Peyer's patch (tissue), 4 donors: Measurements from ENCODE around the gene TLCD2. TPM values are rescaled to one million over a fixed set of nuclear protein-coding genes. Genes with fewer than 3 reads are reported as not detected.
"Not testable (repeated sequence)": the region's sequence is repeated elsewhere in the genome, so short reads cannot be mapped to it uniquely, and the experiment has no call there.

Source experiments
- DNase-seq, 3 donors: peaks; one replicate each; pipeline ENCODE4 v3.0.0-alpha.2; 2017 to 2019
- H3K27ac ChIP-seq, 4 donors: fragments of 200-600 bp; sonication (generic); one replicate each; pipeline ENCODE4 v1.5.1; 2016 to 2019
- H3K27me3 ChIP-seq, 2 donors: fragments of 200-600 bp; sonication (generic); one replicate each; pipeline ENCODE4 v1.5.1; 2019
- H3K36me3 ChIP-seq, 3 donors: fragments of 200-600 bp; sonication (generic); one replicate each; pipeline ENCODE4 v1.5.1; 2016 to 2019
- H3K4me1 ChIP-seq, 4 donors: fragments of 200-600 bp; sonication (generic); one replicate each; pipeline ENCODE4 v1.5.1; 2016 to 2019
- H3K4me3 ChIP-seq, 4 donors: fragments of 200-600 bp; sonication (generic); 1 replicate in 3 of 4; 2 replicates in 1 of 4; pipeline ENCODE4 v1.5.1; 2016 to 2019; ENCODE audit warnings: mild to moderate bottlenecking in 1 of 4
- H3K9me3 ChIP-seq, 4 donors: fragments of 200-600 bp; sonication (generic); one replicate each; pipeline ENCODE4 v1.5.1; 2016 to 2019; ENCODE audit warnings: mild to moderate bottlenecking in 1 of 4
- CTCF ChIP-seq, 6 experiments: fragments of 450-650 bp in 4 of 6; fragments of 200-600 bp in 2 of 6; sonication (generic) in 1 of 6; IDR thresholded peaks; one replicate each; pipeline ENCODE4 v1.5.1; 2017 to 2019; ENCODE audit warnings: antibody characterized with exemption in 6 of 6, mild to moderate bottlenecking in 3 of 6, moderate library complexity in 1 of 6
- POLR2A ChIP-seq, 2 donors: fragments of 450-650 bp; IDR thresholded peaks; one replicate each; pipeline ENCODE4 v1.5.1; 2017; ENCODE audit warnings: antibody characterized with exemption in 2 of 2, mild to moderate bottlenecking in 2 of 2, moderate library complexity in 2 of 2
- total RNA-seq, 4 donors: library from RNA; depleted of rRNA; stranded (reverse); fragments of >200 nt; gene quantifications; one replicate each; pipeline ENCODE4 v1.1.0, GENCODE V29; 2016

TLCD2 gene
- total RNA-seq, 4 donors from 2014 or later, result 8.3 to 37.8 (median 19.5) TPM

- H3K36me3 ChIP-seq, result no peaks in the 10 kb centered on the region
- H3K4me1 ChIP-seq, result no peaks in the 10 kb centered on the region
- no peaks in the 10 kb centered on the region for H3K9me3 ChIP-seq
- TF ChIP-seq POLR2A (IDR thresholded peaks at IDR 0.05), result no peak
- TF ChIP-seq CTCF (IDR thresholded peaks at IDR 0.05), result no peak
- no peak overlapping the region for H3K4me3 ChIP-seq
- no peak for DNase-seq
- H3K27ac ChIP-seq, result no peak overlapping the region
- H3K27me3 ChIP-seq, result no peaks in the 10 kb centered on the region
Observed at GRCh38 chr17:1697681-1698080, 12.5 kb downstream of the TLCD2 start.

- TF ChIP-seq POLR2A (IDR thresholded peaks at IDR 0.05) (no peak), CTCF (IDR thresholded peaks at IDR 0.05) (no peak)
- Histone ChIP-seq H3K36me3 (no peaks in the 10 kb centered on the region), H3K27me3 (no peaks in the 10 kb centered on the region), H3K9me3 (no peaks in the 10 kb centered on the region), H3K4me3 (no peak overlapping the region), H3K27ac (no peak overlapping the region), H3K4me1 (no peaks in the 10 kb centered on the region)
- no peak for DNase-seq
Observed at GRCh38 chr17:1695365-1695764, 14.8 kb downstream of the TLCD2 start.

GRCh38 chr17:1693339-1693738 is 16.8 kb downstream of the TLCD2 start:
- Histone ChIP-seq H3K27ac (no peak overlapping the region), H3K4me3 (no peak overlapping the region), H3K27me3 (no peaks in the 10 kb centered on the region), H3K9me3 (no peaks in the 10 kb centered on the region), H3K4me1 (no peaks in the 10 kb centered on the region), H3K36me3 (no peaks in the 10 kb centered on the region)
- DNase-seq, result no peak
- TF ChIP-seq POLR2A (IDR thresholded peaks at IDR 0.05), result no peak
- TF ChIP-seq CTCF (IDR thresholded peaks at IDR 0.05), result no peak

- no peak overlapping the region for H3K27ac ChIP-seq
- TF ChIP-seq CTCF (IDR thresholded peaks at IDR 0.05), result no peak
- TF ChIP-seq POLR2A (IDR thresholded peaks at IDR 0.05), result no peak
- H3K4me3 ChIP-seq, result no peak overlapping the region
Observed at GRCh38 chr17:1690544-1691221, 19.5 kb downstream of the TLCD2 start.

GRCh38 chr17:1688405-1688804 is 21.8 kb downstream of the TLCD2 start:
- H3K4me3 ChIP-seq, H3K36me3 ChIP-seq, H3K4me1 ChIP-seq, H3K27ac ChIP-seq, H3K27me3 ChIP-seq, H3K9me3 ChIP-seq, DNase-seq: not testable (repeated sequence)

More at GRCh38 chr17:1690544-1691221, 19.5 kb downstream of the TLCD2 start:
- no peaks in the 10 kb centered on the region for H3K9me3 ChIP-seq
- no peaks in the 10 kb centered on the region for H3K27me3 ChIP-seq
- no peak for DNase-seq
- no peaks in the 10 kb centered on the region for H3K36me3 ChIP-seq
- H3K4me1 ChIP-seq, result no peaks in the 10 kb centered on the region

- TF ChIP-seq POLR2A (IDR thresholded peaks at IDR 0.05), result no peak
- TF ChIP-seq CTCF (IDR thresholded peaks at IDR 0.05), result no peak
- H3K36me3 ChIP-seq, result peaks cover 0 to 25% (median 0%) of the 10 kb centered on the region in 3 donors
Observed at GRCh38 chr17:1686086-1686485, 24.1 kb downstream of the TLCD2 start.

More at GRCh38 chr17:1686086-1686485, 24.1 kb downstream of the TLCD2 start:
- H3K27ac ChIP-seq, result no peak overlapping the region
- no peak for DNase-seq
- no peak overlapping the region for H3K4me3 ChIP-seq
- peaks cover 0 to 23% (median 7%) of the 10 kb centered on the region in 4 donors for H3K4me1 ChIP-seq
- no peaks in the 10 kb centered on the region for H3K9me3 ChIP-seq
- H3K27me3 ChIP-seq, result no peaks in the 10 kb centered on the region
